DND-41 (cell line): Measurements from ENCODE around the gene EFCC1.

Source experiments
- ATAC-seq: fragments of 200-7000 bp; cut with Tn5 transposase; 3 replicates; pipeline ENCODE4 v1.9.1; 2021; ENCODE audit warnings: low read depth; ENCODE audit not compliant: insufficient read depth
- DNase-seq: peaks from one replicate; pipeline ENCODE4 v3.0.0-alpha.2; 2020
- H2AFZ ChIP-seq: 2 replicates; pipeline ENCODE4 v1.6.0; 2012; ENCODE audit warnings: low read depth, low read length
- H3K27ac ChIP-seq: 2 replicates; pipeline ENCODE4 v1.5.1; 2012; ENCODE audit warnings: low read length, inconsistent platforms
- H3K27me3 ChIP-seq: fragments of 200-600 bp; sonication (generic); 2 replicates; pipeline ENCODE4 v1.6.0; 2012; ENCODE audit warnings: low read length, mild to moderate bottlenecking, inconsistent platforms; ENCODE audit not compliant: insufficient read depth, poor library complexity
- H3K36me3 ChIP-seq: 2 replicates; pipeline ENCODE4 v1.5.1; 2012; ENCODE audit warnings: low read length, inconsistent platforms; ENCODE audit not compliant: insufficient read depth
- H3K4me1 ChIP-seq: 2 replicates; pipeline ENCODE4 v1.5.1; 2012; ENCODE audit warnings: mild to moderate bottlenecking, low read length; ENCODE audit not compliant: insufficient read depth
- H3K4me2 ChIP-seq: 2 replicates; pipeline ENCODE4 v1.6.0; 2012; ENCODE audit warnings: mild to moderate bottlenecking, moderate library complexity, low read length, inconsistent platforms; ENCODE audit not compliant: insufficient read depth
- H3K4me3 ChIP-seq, 2 experiments: fragments of 200-600 bp in 1 of 2; shearing (Covaris generic) in 1 of 2; 2 replicates each; pipeline ENCODE4 v1.5.1; 2012 to 2016; ENCODE audit warnings: inconsistent platforms in 2 of 2, low read length in 2 of 2, mild to moderate bottlenecking in 2 of 2, low read depth in 1 of 2, moderate library complexity in 1 of 2
- H3K79me2 ChIP-seq: 2 replicates; pipeline ENCODE4 v1.6.0; 2012; ENCODE audit warnings: low read length, inconsistent platforms; ENCODE audit not compliant: insufficient read depth
- H3K9ac ChIP-seq: 2 replicates; pipeline ENCODE4 v1.6.0; 2012; ENCODE audit warnings: low read depth, mild to moderate bottlenecking, inconsistent platforms, low read length, moderate library complexity
- H3K9me3 ChIP-seq: 2 replicates; pipeline ENCODE4 v1.5.1; 2012; ENCODE audit warnings: low read length, moderate library complexity, mild to moderate bottlenecking, inconsistent platforms; ENCODE audit not compliant: insufficient read depth, severe bottlenecking
- H4K20me1 ChIP-seq: 2 replicates; pipeline ENCODE4 v1.6.0; 2012; ENCODE audit warnings: low read length; ENCODE audit not compliant: insufficient read depth
- EZH2 ChIP-seq: IDR thresholded peaks from 3 replicates; pipeline ENCODE4 v1.6.1; 2012; ENCODE audit warnings: borderline replicate concordance, low read depth, mild to moderate bottlenecking, moderate library complexity, low read length, inconsistent platforms; ENCODE audit not compliant: severe bottlenecking
- TF ChIP-seq, protein P1 (sequence below): IDR thresholded peaks from 2 replicates; pipeline ENCODE4 v1.5.1; 2012; ENCODE audit warnings: borderline replicate concordance, low read length, moderate library complexity, mild to moderate bottlenecking; ENCODE audit not compliant: poor library complexity, severe bottlenecking; ENCODE audit errors: extremely low read depth

EFCC1 gene

DNA sequence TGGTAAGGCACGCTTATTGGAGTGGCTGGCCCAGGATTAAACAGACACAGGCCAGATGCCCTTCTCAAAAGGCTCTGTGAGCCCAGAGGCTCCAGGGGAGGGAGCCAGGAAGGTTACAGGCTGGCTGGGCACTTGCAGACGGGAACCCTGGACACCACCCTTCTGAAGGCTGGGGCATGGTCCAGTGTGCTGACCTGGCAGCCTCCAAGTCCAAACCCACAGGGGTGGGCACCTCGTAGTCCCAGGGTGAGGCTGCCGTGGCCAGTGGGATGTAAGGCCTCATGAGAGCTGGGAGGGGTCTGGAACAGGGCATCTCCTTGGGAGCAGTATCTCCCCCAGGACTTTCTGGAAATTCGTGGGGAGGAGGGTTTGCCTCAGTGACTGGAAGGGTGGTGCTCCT, 19.6 kb downstream of the EFCC1 start:
- H2AFZ ChIP-seq, result no peak overlapping the region
- H4K20me1 ChIP-seq, result no peaks in the 10 kb centered on the region
- TF ChIP-seq, protein P1, sequence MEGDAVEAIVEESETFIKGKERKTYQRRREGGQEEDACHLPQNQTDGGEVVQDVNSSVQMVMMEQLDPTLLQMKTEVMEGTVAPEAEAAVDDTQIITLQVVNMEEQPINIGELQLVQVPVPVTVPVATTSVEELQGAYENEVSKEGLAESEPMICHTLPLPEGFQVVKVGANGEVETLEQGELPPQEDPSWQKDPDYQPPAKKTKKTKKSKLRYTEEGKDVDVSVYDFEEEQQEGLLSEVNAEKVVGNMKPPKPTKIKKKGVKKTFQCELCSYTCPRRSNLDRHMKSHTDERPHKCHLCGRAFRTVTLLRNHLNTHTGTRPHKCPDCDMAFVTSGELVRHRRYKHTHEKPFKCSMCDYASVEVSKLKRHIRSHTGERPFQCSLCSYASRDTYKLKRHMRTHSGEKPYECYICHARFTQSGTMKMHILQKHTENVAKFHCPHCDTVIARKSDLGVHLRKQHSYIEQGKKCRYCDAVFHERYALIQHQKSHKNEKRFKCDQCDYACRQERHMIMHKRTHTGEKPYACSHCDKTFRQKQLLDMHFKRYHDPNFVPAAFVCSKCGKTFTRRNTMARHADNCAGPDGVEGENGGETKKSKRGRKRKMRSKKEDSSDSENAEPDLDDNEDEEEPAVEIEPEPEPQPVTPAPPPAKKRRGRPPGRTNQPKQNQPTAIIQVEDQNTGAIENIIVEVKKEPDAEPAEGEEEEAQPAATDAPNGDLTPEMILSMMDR, result no peak
- TF ChIP-seq EZH2, result no peak
- no peak for DNase-seq
- H3K9me3 ChIP-seq, result no peaks in the 10 kb centered on the region
- no peak overlapping the region for H3K27ac ChIP-seq
- no peaks in the 10 kb centered on the region for H3K27me3 ChIP-seq
- no peak overlapping the region for H3K9ac ChIP-seq
- no peak overlapping the region for H3K4me3 ChIP-seq
- H3K4me2 ChIP-seq, result no peak overlapping the region
- no peaks in the 10 kb centered on the region for H3K36me3 ChIP-seq
- no peak for ATAC-seq
- peaks cover 16% of the 10 kb centered on the region for H3K4me1 ChIP-seq
- H3K79me2 ChIP-seq, result no peaks in the 10 kb centered on the region

DNA sequence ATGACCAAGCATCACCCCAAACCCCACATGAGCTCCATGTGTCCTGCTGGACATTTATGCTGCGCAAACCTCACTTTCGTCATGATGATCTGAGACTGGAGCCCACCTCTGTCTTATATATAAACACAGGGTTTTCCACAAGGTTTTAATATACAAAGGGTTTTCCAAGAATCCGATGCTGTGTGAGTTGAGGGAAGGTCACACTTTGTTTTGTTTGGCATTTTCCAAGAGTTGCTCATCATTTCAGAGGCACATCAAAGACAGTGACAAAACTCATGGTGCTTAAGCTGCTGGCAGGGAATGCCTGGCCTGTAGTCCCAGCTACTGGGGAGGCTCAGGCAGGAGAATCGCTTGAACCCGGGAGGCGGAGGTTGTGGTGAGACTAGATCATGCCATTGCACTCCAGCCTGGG, 20.0 kb downstream of the EFCC1 start:
- DNase-seq (no peak), ATAC-seq (no peak)
- no peaks in the 10 kb centered on the region for H3K9me3 ChIP-seq
- H3K9ac ChIP-seq, result no peak overlapping the region
- no peaks in the 10 kb centered on the region for H3K27me3 ChIP-seq
- no peak overlapping the region for H3K4me2 ChIP-seq
- H3K36me3 ChIP-seq, result no peaks in the 10 kb centered on the region
- H4K20me1 ChIP-seq, result no peaks in the 10 kb centered on the region
- H3K4me1 ChIP-seq, result peaks cover 16% of the 10 kb centered on the region
- H3K4me3 ChIP-seq, result no peak overlapping the region
- no peak overlapping the region for H2AFZ ChIP-seq
- TF ChIP-seq, protein P1, result no peak
- no peak for TF ChIP-seq EZH2
- no peaks in the 10 kb centered on the region for H3K79me2 ChIP-seq
- no peak overlapping the region for H3K27ac ChIP-seq

DNA sequence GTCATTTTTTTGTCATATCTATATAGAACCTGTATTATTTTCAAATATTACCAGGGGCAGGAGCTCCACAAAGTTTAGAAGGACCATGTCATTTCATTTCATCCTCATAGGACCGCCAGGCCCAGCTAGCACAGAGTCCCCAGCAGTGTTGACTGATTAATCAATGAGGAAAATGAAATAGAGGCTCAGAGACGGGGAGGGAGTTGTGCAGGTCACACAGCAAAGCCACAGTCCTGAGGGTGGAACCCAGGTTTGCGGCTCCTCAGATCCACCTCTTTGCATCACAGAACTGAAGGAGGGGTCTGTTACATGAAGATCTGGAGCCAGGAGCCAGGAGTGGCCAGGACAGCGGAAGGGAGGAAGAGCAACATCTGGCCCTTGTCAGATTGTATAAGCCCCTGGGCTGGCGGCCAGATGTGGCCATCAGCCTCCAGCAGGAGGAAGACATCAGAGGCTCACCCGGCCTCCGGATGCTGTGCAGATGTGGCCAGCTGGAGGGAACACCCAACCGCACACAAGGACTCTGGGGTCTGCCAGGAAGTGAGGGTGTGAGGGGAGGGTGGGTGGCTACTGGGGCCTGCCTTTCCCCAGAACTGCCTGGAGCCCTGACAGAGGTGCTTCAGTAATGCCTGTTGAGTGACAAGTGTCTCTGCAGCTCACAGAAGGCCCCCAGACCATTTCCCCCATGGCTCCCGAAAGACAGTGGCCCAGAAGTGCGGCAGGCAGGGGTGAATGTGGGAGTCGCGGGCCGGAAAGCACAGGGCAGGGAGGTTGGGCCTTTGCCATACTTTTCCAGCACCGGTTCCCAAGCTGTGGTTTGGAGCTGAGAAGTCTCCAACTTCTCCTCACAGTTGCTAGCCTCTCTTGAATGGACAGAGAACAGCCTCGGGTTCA, 21.3 kb downstream of the EFCC1 start:
- Histone ChIP-seq H4K20me1 (no peaks in the 10 kb centered on the region), H3K9me3 (no peaks in the 10 kb centered on the region), H3K79me2 (no peaks in the 10 kb centered on the region), H3K36me3 (no peaks in the 10 kb centered on the region), H3K27ac (no peak overlapping the region), H2AFZ (no peak overlapping the region), H3K9ac (no peak overlapping the region), H3K4me1 (peaks cover 16% of the 10 kb centered on the region), H3K4me3 (no peak overlapping the region), H3K27me3 (no peaks in the 10 kb centered on the region), H3K4me2 (no peak overlapping the region)
- no peak for TF ChIP-seq EZH2
- TF ChIP-seq, protein P1, result no peak
- DNase-seq, result no peak
- no peak for ATAC-seq
